B cell (primary cell): ENCODE measurements around the gene TRABD2A. TPM values are rescaled to one million over a fixed set of nuclear protein-coding genes. Genes with fewer than 3 reads are reported as not detected.
A peak's percentile ranks its signal among the peaks of the same experiment; 100 is the strongest.

ENCODE experiments used
- ATAC-seq: fragments of 200-7000 bp; cut with Tn5 transposase; one replicate; pipeline ENCODE4 v1.10.0; 2021; ENCODE audit warnings: low read depth, mild to moderate bottlenecking, moderate number of reproducible peaks, moderate library complexity
- CTCF ChIA-PET: fragments of 350-600 bp; sonication (Branson Sonifier 250); formaldehyde crosslinking; loops from one replicate; lab custom pipeline; 2021; ENCODE audit warnings: antibody characterized with exemption, inconsistent platforms; lab: Charles Lee
- POLR2A ChIA-PET: fragments of 350-600 bp; sonication (Branson Sonifier 250); formaldehyde crosslinking; loops from one replicate; lab custom pipeline; 2021; ENCODE audit warnings: antibody characterized with exemption; lab: Charles Lee
- DNase-seq: peaks from one replicate; pipeline ENCODE4 v3.0.0; 2013
- H2AFZ ChIP-seq: 2 replicates; pipeline ENCODE4 v1.6.1; 2012; ENCODE audit warnings: mild to moderate bottlenecking, low read depth, low read length; ENCODE audit not compliant: insufficient read depth, poor library complexity, severe bottlenecking
- H3K27ac ChIP-seq, 2 donors: 1 replicate in 1 of 2; 2 replicates in 1 of 2; pipeline ENCODE4 v1.5.1; 2012 to 2013; ENCODE audit warnings: low read length in 2 of 2, mild to moderate bottlenecking in 2 of 2, moderate library complexity in 1 of 2
- H3K27me3 ChIP-seq, 4 experiments: fragments of 200-600 bp in 1 of 4; sonication (generic) in 1 of 4; replicated peaks in 1 of 4; 1 replicate in 2 of 4; 2 replicates in 2 of 4; pipeline versions ENCODE4 v1.6.1 to v1.7.0; 2013 to 2016; ENCODE audit warnings: low read length in 3 of 4, mild to moderate bottlenecking in 2 of 4, mixed read lengths in 1 of 4, moderate library complexity in 1 of 4; ENCODE audit not compliant: insufficient read depth in 4 of 4, control insufficient read depth in 3 of 4; ENCODE audit errors: control extremely low read depth in 1 of 4
- H3K36me3 ChIP-seq, 2 experiments: replicated peaks in 1 of 2; 1 replicate in 1 of 2; 2 replicates in 1 of 2; pipeline versions ENCODE4 v1.6.1 to v1.7.1; 2013; ENCODE audit warnings: low read length in 1 of 2; ENCODE audit not compliant: insufficient read depth in 2 of 2, control insufficient read depth in 1 of 2; ENCODE audit errors: control extremely low read depth in 1 of 2, extremely low read depth in 1 of 2
- H3K4me1 ChIP-seq, 2 donors: fragments of 200-600 bp in 1 of 2; sonication (generic) in 1 of 2; 1 replicate in 1 of 2; 2 replicates in 1 of 2; pipeline versions ENCODE4 v1.5.1 to v1.6.1; 2013 to 2017; ENCODE audit warnings: low read length in 2 of 2; ENCODE audit not compliant: control insufficient read depth in 2 of 2, insufficient read depth in 2 of 2
- H3K4me2 ChIP-seq: replicated peaks from 2 replicates; pipeline ENCODE3; 2012; ENCODE audit warnings: mild to moderate bottlenecking, low read depth, low read length; ENCODE audit not compliant: poor library complexity, severe bottlenecking
- H3K4me3 ChIP-seq, 5 experiments: fragments of 200-600 bp in 1 of 5; sonication (generic) in 1 of 5; 1 replicate in 3 of 5; 2 replicates in 2 of 5; pipeline versions ENCODE4 v1.5.1 to v1.7.0; 2011 to 2016; ENCODE audit warnings: low read length in 4 of 5, mild to moderate bottlenecking in 4 of 5, low read depth in 2 of 5, control low read depth in 1 of 5, moderate library complexity in 1 of 5; ENCODE audit not compliant: insufficient read depth in 1 of 5; ENCODE audit errors: control extremely low read depth in 1 of 5, extremely low read depth in 1 of 5
- H3K79me2 ChIP-seq: fragments of 200-600 bp; sonication (generic); one replicate; pipeline ENCODE4 v1.6.0; 2016; ENCODE audit warnings: low read length; ENCODE audit not compliant: control insufficient read depth, insufficient read depth
- H3K9ac ChIP-seq: fragments of 200-600 bp; sonication (generic); 2 replicates; pipeline ENCODE4 v1.6.1; 2017; ENCODE audit warnings: mild to moderate bottlenecking, low read length, moderate library complexity
- H3K9me3 ChIP-seq, 3 donors: one replicate each; pipeline versions ENCODE4 v1.6.1 to v1.7.1; 2013; ENCODE audit warnings: low read length in 2 of 3; ENCODE audit not compliant: control insufficient read depth in 2 of 3, insufficient read depth in 1 of 3; ENCODE audit errors: control extremely low read depth in 1 of 3
- H4K20me1 ChIP-seq: 2 replicates; pipeline ENCODE4 v1.6.0; 2012; ENCODE audit warnings: mild to moderate bottlenecking, low read length; ENCODE audit not compliant: insufficient read depth, control insufficient read depth, poor library complexity, severe bottlenecking
- H3K27ac Mint-ChIP-seq: one replicate; pipeline ENCODE4 v1.8.0; 2021; ENCODE audit warnings: mixed read lengths
- H3K27me3 Mint-ChIP-seq: one replicate; pipeline ENCODE4 v1.8.0; 2021; ENCODE audit warnings: mixed read lengths
- H3K4me1 Mint-ChIP-seq: one replicate; pipeline ENCODE4 v1.8.0; 2021; ENCODE audit warnings: mixed read lengths
- H3K4me3 Mint-ChIP-seq: one replicate; pipeline ENCODE4 v1.8.0; 2021; ENCODE audit warnings: mixed read lengths
- H3K9me3 Mint-ChIP-seq: one replicate; pipeline ENCODE4 v1.8.0; 2022; ENCODE audit warnings: mixed read lengths; ENCODE audit not compliant: insufficient read depth
- EZH2 ChIP-seq: IDR thresholded peaks from 2 replicates; pipeline ENCODE4 v1.6.1; 2012; ENCODE audit warnings: borderline replicate concordance, low read depth, mild to moderate bottlenecking, moderate library complexity, low read length; ENCODE audit not compliant: insufficient read depth, poor library complexity, severe bottlenecking
- WGBS: methylation state at CpG from one replicate; pipeline ENCODE4 v1.1.5; 2013; ENCODE audit warnings: missing lambda C conversion rate; ENCODE audit not compliant: insufficient coverage; 5-methylcytosine and 5-hydroxymethylcytosine counted together
- intact Hi-C: fragments of 100-400 bp; cut with micrococcal nuclease; formaldehyde crosslinking; loops from one replicate; pipeline ENCODE4 v1.10.0; 2022
- polyA plus RNA-seq: library from polyadenylated mRNA; depleted of rRNA; stranded (reverse); fragments of >200 nt; gene quantifications from 2 replicates; pipeline ENCODE4 v1.2.3, GENCODE V29; 2012
- total RNA-seq, 2 donors: library from RNA; stranded (reverse); fragments of 120-200 nt in 1 of 2; gene quantifications; 1 replicate in 1 of 2; 2 replicates in 1 of 2; pipeline versions ENCODE4 v1.2.3 to v1.2.4, GENCODE V29; 2013 to 2022
- TF ChIP-seq, protein P1 (sequence below): fragments of 200-600 bp; IDR thresholded peaks from one replicate; pipeline ENCODE4 v1.8.0; 2022; ENCODE audit warnings: antibody characterized with exemption, mild to moderate bottlenecking

Gene TRABD2A
- total and polyA plus RNA-seq, 2 donors (not counting 1 experiment from before 2014, with no cell fraction given) = 10.1 to 11.3 TPM

DNA sequence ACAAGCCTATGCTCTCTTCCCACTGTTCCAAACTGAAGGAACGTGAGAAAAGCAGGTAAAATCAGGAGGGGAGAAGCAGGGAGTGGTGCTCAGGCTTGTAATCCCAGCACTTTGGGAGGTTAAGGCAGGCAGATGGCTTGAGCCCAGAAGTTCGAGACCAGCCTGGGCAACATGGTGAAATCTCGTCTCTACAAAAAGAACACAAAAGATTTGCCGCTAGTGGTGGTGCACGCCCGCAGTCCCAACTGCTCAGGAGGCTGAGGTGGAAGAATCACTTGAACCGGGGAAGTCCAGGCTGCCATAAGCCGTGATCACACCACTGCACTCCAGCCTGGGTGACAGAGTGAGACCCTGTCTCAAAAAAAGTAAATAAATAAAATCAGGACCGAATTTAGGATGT, 23.3 kb upstream of the TRABD2A start:
- H3K79me2 ChIP-seq = peaks cover 46% of the 10 kb centered on the region
- WGBS = 94% methylated on average over 8 of the region's 9 CpGs
- Mint-ChIP-seq H3K4me3 (peak overlapping the region; percentile 87), H3K4me1 (peaks cover 54% of the 10 kb centered on the region), H3K27me3 (no peaks in the 10 kb centered on the region), H3K27ac (peak overlapping the region; percentile 94), H3K9me3 (peaks cover 1% of the 10 kb centered on the region)
- H4K20me1 ChIP-seq = peaks cover 13% of the 10 kb centered on the region
- ATAC-seq (no peak), DNase-seq (no peak)
- peak overlapping the region in 4 of 5 experiments; percentile 67 to 98 (median 80) for H3K4me3 ChIP-seq
- H3K9me3 ChIP-seq = peaks cover 0 to 2% (median 0%) of the 10 kb centered on the region in 3 donors
- H2AFZ ChIP-seq = no peak overlapping the region
- CTCF ChIA-PET = interaction anchor here (1.2 to 5.7 kb wide), 6 partner anchors 10 to 42 kb away, joined by 4 to 159 read pairs (median 31); partner anchors contain the start of gene TRABD2A
- H3K4me1 ChIP-seq = peaks cover 34 to 40% of the 10 kb centered on the region in 2 donors
- H3K36me3 ChIP-seq = peaks cover 0 to 9% of the 10 kb centered on the region in 2 experiments
- H3K27ac ChIP-seq = no peak overlapping the region
- H3K27me3 ChIP-seq = no peaks in the 10 kb centered on the region
- no peak overlapping the region for H3K9ac ChIP-seq
- no peak for TF ChIP-seq EZH2
- TF ChIP-seq, protein P1, sequence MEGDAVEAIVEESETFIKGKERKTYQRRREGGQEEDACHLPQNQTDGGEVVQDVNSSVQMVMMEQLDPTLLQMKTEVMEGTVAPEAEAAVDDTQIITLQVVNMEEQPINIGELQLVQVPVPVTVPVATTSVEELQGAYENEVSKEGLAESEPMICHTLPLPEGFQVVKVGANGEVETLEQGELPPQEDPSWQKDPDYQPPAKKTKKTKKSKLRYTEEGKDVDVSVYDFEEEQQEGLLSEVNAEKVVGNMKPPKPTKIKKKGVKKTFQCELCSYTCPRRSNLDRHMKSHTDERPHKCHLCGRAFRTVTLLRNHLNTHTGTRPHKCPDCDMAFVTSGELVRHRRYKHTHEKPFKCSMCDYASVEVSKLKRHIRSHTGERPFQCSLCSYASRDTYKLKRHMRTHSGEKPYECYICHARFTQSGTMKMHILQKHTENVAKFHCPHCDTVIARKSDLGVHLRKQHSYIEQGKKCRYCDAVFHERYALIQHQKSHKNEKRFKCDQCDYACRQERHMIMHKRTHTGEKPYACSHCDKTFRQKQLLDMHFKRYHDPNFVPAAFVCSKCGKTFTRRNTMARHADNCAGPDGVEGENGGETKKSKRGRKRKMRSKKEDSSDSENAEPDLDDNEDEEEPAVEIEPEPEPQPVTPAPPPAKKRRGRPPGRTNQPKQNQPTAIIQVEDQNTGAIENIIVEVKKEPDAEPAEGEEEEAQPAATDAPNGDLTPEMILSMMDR = no peak
- H3K4me2 ChIP-seq = peak overlapping the region; percentile 82
- intact Hi-C loops = loop anchor here (10.0 kb wide), 1 partner anchor 1721 kb away; the partner anchor contains the start of gene RNF103
- POLR2A ChIA-PET = interaction anchor here (0.6 to 5.0 kb wide), 6 partner anchors 10 to 67 kb away, joined by 4 to 129 read pairs (median 36); partner anchors contain the start of gene TRABD2A

- Histone ChIP-seq H3K4me2 (no peak overlapping the region), H3K27me3 (no peaks in the 10 kb centered on the region), H4K20me1 (peaks cover 13% of the 10 kb centered on the region), H2AFZ (no peak overlapping the region), H3K4me1 (peaks cover 34 to 39% of the 10 kb centered on the region in 2 donors), H3K27ac (no peak overlapping the region), H3K9me3 (no peaks in the 10 kb centered on the region), H3K79me2 (peaks cover 42% of the 10 kb centered on the region), H3K9ac (no peak overlapping the region), H3K36me3 (peaks cover 0 to 9% of the 10 kb centered on the region in 2 experiments), H3K4me3 (no peak overlapping the region)
- ATAC-seq = no peak
- Mint-ChIP-seq H3K4me1 (peaks cover 52% of the 10 kb centered on the region), H3K27ac (peak overlapping the region; percentile 0), H3K27me3 (no peaks in the 10 kb centered on the region), H3K4me3 (peak overlapping the region; percentile 27), H3K9me3 (no peaks in the 10 kb centered on the region)
- ChIA-PET CTCF (interaction anchor here (2.1 to 2.3 kb wide), 3 partner anchors 15 to 23 kb away, joined by 8 to 17 read pairs (median 11); no protein-coding TSS in a partner anchor), POLR2A (interaction anchor here (1.0 to 1.2 kb wide), 2 partner anchors 13 to 17 kb away, joined by 3 to 4 read pairs; no protein-coding TSS in a partner anchor)
- TF ChIP-seq, protein P1 = no peak
- no peak for TF ChIP-seq EZH2
- no peak for DNase-seq
- intact Hi-C loops = loop anchor here (10.0 kb wide), 1 partner anchor 1722 kb away; the partner anchor contains the start of gene RNF103
- WGBS = 100% methylated on average over 1 of the region's 4 CpGs
These were observed 21.6 kb upstream of the TRABD2A start for GRCh38 chr2:84902526-84902925.
